ENCODE data around the gene EXOC2.

EXOC2 gene

GRCh38 chr6:439641-440167, 253.2 kb downstream of the EXOC2 start:
- no peak for DNase-seq

DNA sequence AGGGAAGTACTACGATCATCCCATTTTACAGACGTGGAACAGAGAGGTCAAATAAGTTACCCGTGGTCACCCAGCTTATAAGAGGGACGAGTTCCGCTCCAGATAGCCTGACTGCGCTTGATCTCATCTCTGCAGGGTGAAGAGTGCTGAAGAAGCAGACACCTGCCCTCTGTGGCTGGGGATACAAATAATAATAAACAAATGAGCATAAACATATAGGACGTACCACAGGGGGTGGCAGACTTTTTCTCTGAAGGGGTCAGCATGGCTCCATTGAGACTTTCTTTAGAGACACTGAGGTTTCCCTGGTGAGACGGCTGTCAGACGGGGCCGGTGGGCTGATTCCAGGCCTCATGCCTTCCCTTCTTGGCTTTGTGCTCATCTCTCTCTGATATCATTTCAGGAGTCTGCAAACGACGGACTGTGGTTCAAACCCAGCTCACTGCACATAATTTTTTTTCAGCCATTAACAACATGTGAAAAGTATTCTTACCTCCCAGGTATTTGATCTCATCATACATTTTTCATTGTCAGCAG, 254.2 kb downstream of the EXOC2 start:
- no peak for DNase-seq

DNA sequence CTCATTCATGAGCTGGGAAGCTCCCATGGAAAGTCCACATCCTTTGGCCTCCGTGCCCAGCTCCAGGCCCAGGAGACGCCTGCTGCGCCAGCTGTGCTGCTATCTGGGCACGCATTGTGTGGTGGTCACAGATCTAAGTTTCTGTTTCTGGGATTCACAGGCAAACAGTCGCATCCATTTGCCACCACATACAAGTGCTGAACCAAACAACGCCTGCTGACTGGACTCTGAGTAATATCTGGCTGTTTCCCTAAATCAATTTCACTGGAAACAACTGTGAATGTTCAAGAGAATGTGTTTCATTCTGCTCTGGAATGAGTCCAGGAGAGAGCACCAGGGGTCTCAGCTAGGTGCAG, 255.9 kb downstream of the EXOC2 start:
- DNase-seq: no peak

- no peak for DNase-seq
Measured at GRCh38 chr6:436308-437036, 256.5 kb downstream of the EXOC2 start.

DNA sequence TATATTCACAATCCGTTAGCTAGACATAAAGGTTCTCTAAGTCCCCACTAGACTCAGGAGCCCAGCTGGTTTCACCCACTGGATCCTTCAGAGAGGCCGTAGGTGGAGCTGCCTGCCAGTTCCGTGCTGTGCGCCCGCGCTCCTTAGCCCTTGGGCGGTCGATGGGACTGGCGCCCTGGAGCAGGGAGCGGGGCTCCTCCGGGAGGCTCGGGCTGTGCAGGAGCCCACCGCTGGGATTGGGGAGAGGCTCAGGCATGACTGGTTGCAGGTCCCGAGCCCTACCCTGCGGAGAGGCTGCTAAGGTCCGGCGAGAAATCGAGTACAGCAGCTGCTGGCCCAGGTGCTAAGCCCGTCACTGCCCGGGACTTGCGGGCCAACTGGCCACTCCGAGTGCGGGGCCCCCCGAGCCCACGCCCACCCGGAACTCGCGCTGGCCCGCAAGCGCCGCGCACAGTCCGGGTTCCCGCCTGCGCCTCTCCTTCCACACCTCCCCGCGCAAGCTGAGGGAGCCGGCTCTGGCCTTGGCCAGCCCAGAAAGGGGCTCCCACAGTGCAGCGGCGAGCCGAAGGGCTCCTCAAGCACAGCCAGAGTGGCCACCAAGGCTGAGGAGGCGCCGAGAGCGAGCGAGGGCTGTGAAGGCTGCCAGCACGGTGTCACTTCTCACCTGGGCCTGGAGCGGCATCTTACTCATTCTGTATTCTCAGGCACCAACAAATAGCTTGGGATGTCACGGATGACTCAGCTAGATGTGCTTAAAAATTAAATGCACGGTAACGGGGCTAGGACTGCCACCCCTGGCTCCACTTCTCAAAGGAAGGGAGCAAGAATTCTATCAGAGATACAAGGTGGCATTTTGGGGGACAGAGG, 257.3 kb downstream of the EXOC2 start:
- no peak for DNase-seq

Measured in CD4-positive, alpha-beta T cell treated with Interleukin-10 for 1 hour (primary cell).